ENCODE measurements around the gene DMP1.
"Not testable (repeated sequence)": the region's sequence is repeated elsewhere in the genome, so short reads cannot be mapped to it uniquely, and the experiment has no call there.

DMP1 gene

GRCh38 chr4:87680271-87680670 lies 30.2 kb downstream of the DMP1 start:
- no peak for DNase-seq (ENCODE audit: low spot score)

- DNase-seq (ENCODE audit: low spot score) = no peak
Observed at GRCh38 chr4:87688316-87688715, 38.2 kb downstream of the DMP1 start.

GRCh38 chr4:87690947-87691346 lies 40.9 kb downstream of the DMP1 start:
- not testable (repeated sequence) for DNase-seq (ENCODE audit: low spot score)

- not testable (repeated sequence) for DNase-seq (ENCODE audit: low spot score)
Observed at GRCh38 chr4:87692060-87692459, 42.0 kb downstream of the DMP1 start.

- no peak for DNase-seq (ENCODE audit: low spot score)
Observed at GRCh38 chr4:87697272-87697671, 47.2 kb downstream of the DMP1 start.

- DNase-seq (ENCODE audit: low spot score) = no peak
Observed at GRCh38 chr4:87697945-87698344, 47.9 kb downstream of the DMP1 start.

GRCh38 chr4:87698394-87698793 lies 48.3 kb downstream of the DMP1 start:
- DNase-seq (ENCODE audit: low spot score) = no peak

GRCh38 chr4:87704001-87704400 lies 53.9 kb downstream of the DMP1 start:
- no peak for DNase-seq (ENCODE audit: low spot score)

GRCh38 chr4:87707279-87707918 lies 57.3 kb downstream of the DMP1 start:
- DNase-seq (ENCODE audit: low spot score) = no peak

All from ecto neural progenitor cell (in vitro differentiated cells).